GM18520 (cell line): ENCODE results near the gene LRP6.

Experiments used
- ATAC-seq: cut with Tn5 transposase; IDR thresholded peaks from one replicate; pipeline ENCODE4 v1.9.1; 2021; ENCODE audit not compliant: unreplicated experiment

Gene LRP6

GRCh38 chr12:12216349-12217017 is 50.4 kb downstream of the LRP6 start:
- no peak for ATAC-seq

GRCh38 chr12:12214635-12215131 is 52.2 kb downstream of the LRP6 start:
- ATAC-seq: no peak

- no peak for ATAC-seq
These were observed 52.6 kb downstream of the LRP6 start for GRCh38 chr12:12214201-12214600.

GRCh38 chr12:12212769-12213168 is 54.1 kb downstream of the LRP6 start:
- ATAC-seq: no peak

GRCh38 chr12:12210983-12211382 is 55.9 kb downstream of the LRP6 start:
- ATAC-seq: no peak

- no peak for ATAC-seq
These were observed 56.4 kb downstream of the LRP6 start for GRCh38 chr12:12210416-12210815.

- ATAC-seq: no peak
These were observed 57.2 kb downstream of the LRP6 start for GRCh38 chr12:12209675-12210074.

GRCh38 chr12:12209043-12209442 is 57.8 kb downstream of the LRP6 start:
- no peak for ATAC-seq

- no peak for ATAC-seq
These were observed 59.1 kb downstream of the LRP6 start for GRCh38 chr12:12207746-12208145.

GRCh38 chr12:12206776-12207388 is 60.0 kb downstream of the LRP6 start:
- ATAC-seq: no peak

- no peak for ATAC-seq
These were observed 64.1 kb downstream of the LRP6 start for GRCh38 chr12:12202747-12203146.

GRCh38 chr12:12202105-12202504 is 64.7 kb downstream of the LRP6 start:
- no peak for ATAC-seq

GRCh38 chr12:12201274-12201758 is 65.5 kb downstream of the LRP6 start:
- no peak for ATAC-seq

GRCh38 chr12:12200363-12200762 is 66.5 kb downstream of the LRP6 start:
- ATAC-seq: no peak

- no peak for ATAC-seq
These were observed 68.7 kb downstream of the LRP6 start for GRCh38 chr12:12198124-12198523.

- ATAC-seq: no peak
These were observed 69.7 kb downstream of the LRP6 start for GRCh38 chr12:12197128-12197527.

GRCh38 chr12:12195516-12195915 is 71.3 kb downstream of the LRP6 start:
- no peak for ATAC-seq

GRCh38 chr12:12195081-12195480 is 71.8 kb downstream of the LRP6 start:
- no peak for ATAC-seq

GRCh38 chr12:12194206-12194605 is 72.6 kb downstream of the LRP6 start:
- ATAC-seq: no peak

- no peak for ATAC-seq
These were observed 75.8 kb downstream of the LRP6 start for GRCh38 chr12:12191008-12191407.

GRCh38 chr12:12190087-12190809 is 76.6 kb downstream of the LRP6 start:
- ATAC-seq: no peak

GRCh38 chr12:12185414-12185813 is 81.4 kb downstream of the LRP6 start:
- no peak for ATAC-seq
